GM12875 (cell line): Measurements from ENCODE around the gene COX15.
A peak's percentile ranks its signal among the peaks of the same experiment; 100 is the strongest.
"Not testable (repeated sequence)": the region's sequence is repeated elsewhere in the genome, so short reads cannot be mapped to it uniquely, and the experiment has no call there.

Source experiments
- H3K4me3 ChIP-seq: one replicate; pipeline ENCODE4 v1.5.1; 2011; ENCODE audit warnings: low read depth, low read length, control low read depth
- CTCF ChIP-seq: IDR thresholded peaks from 2 replicates; pipeline ENCODE4 v1.5.1; 2011; ENCODE audit warnings: low read depth, mild to moderate bottlenecking, control low read depth, inconsistent platforms, low read length, moderate library complexity, borderline replicate concordance; ENCODE audit not compliant: insufficient read depth

COX15 gene

GRCh38 chr10:99742254-99742653 lies 10.3 kb upstream of the COX15 start:
- H3K4me3 ChIP-seq = no peak overlapping the region

DNA sequence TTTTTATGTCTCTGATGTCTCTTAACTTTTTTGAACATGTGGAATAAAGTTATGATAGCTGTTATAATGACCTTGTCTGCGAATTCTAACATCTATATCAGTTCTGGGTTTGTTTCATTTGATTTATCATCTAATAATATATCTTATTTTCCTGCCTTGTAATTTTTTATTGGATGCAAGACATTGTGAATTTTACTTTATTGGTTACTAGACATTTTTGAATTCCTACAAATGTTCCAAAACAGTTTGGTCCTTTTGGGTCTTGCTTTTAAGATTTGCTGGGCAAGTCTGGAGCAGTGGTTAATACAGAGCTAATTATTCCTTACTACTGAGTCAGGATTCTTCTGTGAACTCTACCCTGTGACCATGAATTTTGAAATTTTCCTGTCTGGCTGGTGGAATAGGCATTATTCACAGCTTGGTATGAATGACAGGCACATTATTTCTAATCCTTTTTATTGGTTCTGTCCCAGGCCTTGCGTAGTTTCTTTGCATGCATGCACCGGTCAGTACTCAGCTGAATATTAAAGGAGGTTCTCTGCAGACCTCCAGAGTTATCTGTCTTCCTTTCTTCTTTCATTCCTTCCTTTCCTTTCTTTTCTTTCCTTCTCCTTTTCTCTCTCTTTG lies 9.1 kb upstream of the COX15 start:
- H3K4me3 ChIP-seq = no peak overlapping the region
- TF ChIP-seq CTCF = no peak

More at GRCh38 chr10:99742254-99742653, 10.3 kb upstream of the COX15 start:
- TF ChIP-seq CTCF = no peak

- H3K4me3 ChIP-seq = no peak overlapping the region
- no peak for TF ChIP-seq CTCF
These were observed 8.3 kb upstream of the COX15 start for GRCh38 chr10:99740260-99740659.

DNA sequence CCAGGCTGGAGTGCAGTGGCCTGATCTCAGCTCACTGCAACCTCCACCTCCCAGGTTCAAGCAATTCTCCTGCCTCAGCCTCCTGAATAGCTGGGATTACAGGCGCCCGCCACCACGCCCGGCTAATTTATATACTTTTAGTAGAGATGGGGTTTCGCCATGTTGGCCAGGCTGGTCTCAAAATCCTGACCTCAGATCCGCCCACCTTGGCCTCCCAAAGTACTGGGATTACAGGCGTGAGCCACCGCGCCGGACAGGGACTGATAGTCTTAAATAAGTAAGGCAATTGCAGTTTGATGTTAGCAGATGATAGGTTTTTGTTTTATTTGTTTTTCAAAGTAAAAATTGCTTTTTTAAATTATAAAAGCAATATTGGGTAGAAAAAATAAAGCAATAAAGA lies 2.2 kb upstream of the COX15 start:
- H3K4me3 ChIP-seq = not testable (repeated sequence)

GRCh38 chr10:99733366-99733765 lies 1.4 kb upstream of the COX15 start:
- no peak for TF ChIP-seq CTCF
- H3K4me3 ChIP-seq = no peak overlapping the region

- TF ChIP-seq CTCF = 0 out of 2 replicates have a peak, but pooled peaks have one; percentile 11
- H3K4me3 ChIP-seq = peak overlapping the region; percentile 86
These were observed 458 bp downstream of the COX15 start for GRCh38 chr10:99731306-99732032.

DNA sequence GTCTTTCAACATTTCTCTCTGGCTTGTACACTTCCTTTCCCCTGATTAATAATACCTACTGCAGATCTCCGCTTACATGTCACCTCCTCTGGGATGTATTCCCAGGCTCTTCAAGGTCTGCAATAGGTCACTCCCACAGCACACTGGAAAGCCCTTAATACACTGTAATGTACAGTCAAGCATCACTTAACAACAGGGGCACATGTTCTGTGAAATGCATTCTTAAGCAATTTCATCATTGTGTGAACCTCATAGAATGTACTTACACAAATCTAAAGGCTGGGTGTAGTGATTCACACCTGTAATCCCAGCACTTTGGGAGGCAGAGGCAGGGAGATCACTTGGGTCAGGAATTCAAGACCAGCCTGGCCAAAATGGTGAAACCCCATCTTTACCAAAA lies 1.9 kb downstream of the COX15 start:
- TF ChIP-seq CTCF = no peak
- H3K4me3 ChIP-seq = no peak overlapping the region

- TF ChIP-seq CTCF = no peak
- H3K4me3 ChIP-seq = no peak overlapping the region
These were observed 11.5 kb downstream of the COX15 start for GRCh38 chr10:99720387-99720786.
